Testis (tissue), 2 donors: ENCODE data around the gene URB1.

Experiments
- POLR2A ChIP-seq: fragments of 450-650 bp; IDR thresholded peaks from one replicate; pipeline ENCODE4 v1.6.1; 2017; ENCODE audit warnings: antibody characterized with exemption, mild to moderate bottlenecking, moderate library complexity
- TF ChIP-seq, protein P1 (sequence below), 3 experiments: fragments of 450-650 bp in 2 of 3; fragments of 200-600 bp in 1 of 3; sonication (generic) in 1 of 3; IDR thresholded peaks; one replicate each; pipeline ENCODE4 v1.5.1; 2016 to 2019; ENCODE audit warnings: antibody characterized with exemption in 3 of 3, mild to moderate bottlenecking in 2 of 3, moderate library complexity in 1 of 3

DNA sequence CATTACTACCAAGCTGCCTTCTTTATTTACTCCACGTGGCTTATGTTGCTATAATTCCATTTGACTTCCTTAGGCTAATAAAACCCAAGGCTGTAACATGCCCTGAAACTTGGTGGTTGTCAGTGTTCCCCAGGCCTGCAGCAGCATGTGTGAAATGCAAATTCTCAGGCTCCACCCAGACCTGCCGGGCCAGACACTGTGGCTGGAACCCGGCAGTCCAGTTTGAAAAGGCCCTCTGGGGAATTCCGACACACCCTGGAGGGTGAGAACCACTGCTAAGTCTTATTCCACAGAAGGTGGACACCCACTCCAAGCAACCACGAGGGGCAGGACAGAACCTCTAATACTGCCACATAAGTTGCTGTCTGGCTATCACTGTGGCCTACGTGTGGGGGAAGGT lies 41.4 kb downstream of the URB1 start:
- TF ChIP-seq, protein P1, sequence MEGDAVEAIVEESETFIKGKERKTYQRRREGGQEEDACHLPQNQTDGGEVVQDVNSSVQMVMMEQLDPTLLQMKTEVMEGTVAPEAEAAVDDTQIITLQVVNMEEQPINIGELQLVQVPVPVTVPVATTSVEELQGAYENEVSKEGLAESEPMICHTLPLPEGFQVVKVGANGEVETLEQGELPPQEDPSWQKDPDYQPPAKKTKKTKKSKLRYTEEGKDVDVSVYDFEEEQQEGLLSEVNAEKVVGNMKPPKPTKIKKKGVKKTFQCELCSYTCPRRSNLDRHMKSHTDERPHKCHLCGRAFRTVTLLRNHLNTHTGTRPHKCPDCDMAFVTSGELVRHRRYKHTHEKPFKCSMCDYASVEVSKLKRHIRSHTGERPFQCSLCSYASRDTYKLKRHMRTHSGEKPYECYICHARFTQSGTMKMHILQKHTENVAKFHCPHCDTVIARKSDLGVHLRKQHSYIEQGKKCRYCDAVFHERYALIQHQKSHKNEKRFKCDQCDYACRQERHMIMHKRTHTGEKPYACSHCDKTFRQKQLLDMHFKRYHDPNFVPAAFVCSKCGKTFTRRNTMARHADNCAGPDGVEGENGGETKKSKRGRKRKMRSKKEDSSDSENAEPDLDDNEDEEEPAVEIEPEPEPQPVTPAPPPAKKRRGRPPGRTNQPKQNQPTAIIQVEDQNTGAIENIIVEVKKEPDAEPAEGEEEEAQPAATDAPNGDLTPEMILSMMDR (IDR thresholded peaks at IDR 0.05): no peak
- no peak for TF ChIP-seq POLR2A
